GM19452 (cell line): ENCODE measurements around the gene HEATR3.

Experiments
- ATAC-seq: cut with Tn5 transposase; IDR thresholded peaks from one replicate; pipeline ENCODE4 v1.9.1; 2021; ENCODE audit not compliant: unreplicated experiment

Gene HEATR3

DNA sequence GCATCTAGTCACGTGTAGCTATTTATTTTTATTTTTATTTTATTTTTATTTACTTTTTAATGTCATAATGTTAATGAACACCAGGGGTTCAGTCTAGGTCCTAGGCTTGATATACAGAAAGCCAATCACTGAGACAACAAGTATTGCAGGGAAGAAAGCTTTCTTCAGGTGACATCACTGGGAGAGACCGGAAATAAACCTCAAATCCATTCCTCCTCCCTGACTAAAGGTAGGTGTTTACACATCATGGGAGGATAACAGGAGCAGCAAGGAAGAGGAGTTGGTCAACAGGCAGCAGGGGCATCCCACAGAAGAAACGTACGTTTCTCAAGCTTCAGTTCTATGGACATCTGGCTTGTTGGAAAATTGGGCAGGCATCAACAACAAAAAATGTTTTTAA lies 9.5 kb upstream of the HEATR3 start:
- no peak for ATAC-seq

DNA sequence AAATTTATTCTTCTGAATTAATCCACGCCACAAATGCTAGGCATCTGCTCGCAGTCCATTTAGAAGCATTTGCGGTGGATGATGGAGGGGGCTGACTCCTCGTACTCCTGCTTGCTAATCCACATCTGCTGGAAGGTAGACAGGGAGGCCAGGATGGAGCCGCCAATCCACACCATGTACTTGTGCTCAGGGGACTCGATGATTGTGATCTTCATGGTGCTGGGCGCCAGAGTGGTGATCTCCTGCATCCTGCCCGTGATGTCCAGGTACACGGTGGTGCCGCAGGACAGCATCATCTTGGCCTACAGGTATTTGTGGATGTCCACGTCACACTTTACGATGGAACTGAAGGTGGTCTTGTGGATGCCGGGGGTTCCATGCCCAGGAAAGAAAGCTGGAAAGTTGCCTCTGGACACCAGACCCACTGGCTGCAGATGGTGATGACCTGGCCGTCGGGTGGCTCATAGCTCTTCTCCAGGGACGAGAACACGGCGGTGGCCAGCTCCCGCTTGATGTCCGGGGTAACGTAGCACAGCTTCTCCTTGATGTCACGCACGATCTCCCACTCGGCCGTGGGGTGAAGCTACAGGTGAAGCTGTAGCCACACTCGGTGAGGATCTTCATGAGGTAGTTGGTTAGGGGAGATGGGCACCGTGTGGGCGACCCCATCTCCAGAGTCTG lies 7.5 kb upstream of the HEATR3 start:
- ATAC-seq = no peak

DNA sequence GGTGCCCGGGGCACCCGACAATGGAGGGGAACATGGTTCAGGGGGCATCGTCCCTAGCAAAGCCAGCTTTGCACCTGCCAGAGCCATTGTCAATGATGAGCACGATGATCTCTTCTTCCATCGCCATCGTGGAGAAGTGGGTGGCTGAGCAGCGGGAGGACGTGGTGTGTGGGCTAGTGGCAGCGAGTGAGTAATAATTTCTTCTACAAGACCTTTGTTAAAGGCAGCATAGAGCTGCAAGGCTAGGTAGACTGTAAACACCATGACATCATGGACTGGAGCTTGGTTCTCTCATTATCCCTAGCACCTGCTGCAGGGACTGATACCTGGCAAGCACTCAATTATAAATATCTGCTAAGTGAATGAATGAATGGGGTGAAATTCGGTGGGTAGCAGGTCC lies 6.7 kb upstream of the HEATR3 start:
- ATAC-seq = no peak

DNA sequence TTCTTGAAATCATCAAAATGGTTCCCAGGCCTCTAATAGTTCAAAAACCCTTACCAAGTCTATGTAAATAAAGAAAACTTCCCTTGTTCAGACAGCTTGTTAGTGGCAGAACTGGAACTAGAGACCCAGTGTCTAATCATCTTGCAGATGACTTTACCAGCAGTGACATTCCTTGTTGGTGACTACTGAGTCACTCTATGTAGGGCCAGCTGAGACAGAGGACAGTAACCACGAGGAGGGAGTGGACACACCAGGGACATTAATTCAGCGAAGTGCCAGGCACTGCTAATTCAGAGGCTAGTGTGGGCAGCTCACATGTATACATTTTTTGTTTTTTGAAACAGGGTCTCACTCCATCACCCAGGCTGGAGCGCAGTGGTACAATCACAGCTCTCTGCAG lies 6.1 kb upstream of the HEATR3 start:
- no peak for ATAC-seq

DNA sequence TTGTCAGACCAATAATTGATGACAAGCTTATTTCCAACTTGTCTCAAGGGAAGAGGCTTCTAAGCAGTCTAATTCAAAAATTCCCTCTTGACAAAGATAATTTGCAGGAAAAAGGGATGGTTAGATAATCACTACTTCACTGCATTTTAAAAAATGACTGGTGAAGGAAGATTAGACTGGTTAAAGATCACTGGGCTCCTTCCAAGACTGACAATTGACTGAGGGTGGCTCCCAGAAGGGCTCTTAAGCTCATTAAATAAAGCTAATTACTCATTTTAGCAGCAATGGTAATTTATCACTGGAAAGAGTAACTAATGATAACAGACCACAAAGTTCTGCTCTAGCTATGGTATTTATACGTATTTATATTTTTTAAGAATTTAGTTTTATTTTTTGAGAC lies 4.4 kb upstream of the HEATR3 start:
- ATAC-seq = no peak

DNA sequence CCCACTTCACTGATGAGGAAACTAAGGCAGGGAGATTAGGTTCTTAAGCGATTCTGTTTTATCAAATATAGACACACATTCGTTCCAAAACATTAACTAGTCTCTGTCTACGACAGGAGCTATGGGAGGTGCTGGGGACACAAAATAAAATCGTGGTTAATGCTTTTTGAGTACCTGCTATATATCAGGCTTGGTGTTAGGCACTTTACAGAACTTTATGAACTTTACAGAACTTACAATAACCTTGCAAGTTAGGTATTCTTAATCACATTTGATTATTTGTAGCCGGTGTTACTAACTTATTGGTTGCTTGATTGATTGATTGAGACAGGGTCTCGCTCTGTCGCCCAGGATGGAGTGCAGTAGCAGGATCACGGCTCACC lies 538 bp upstream of the HEATR3 start:
- no peak for ATAC-seq

DNA sequence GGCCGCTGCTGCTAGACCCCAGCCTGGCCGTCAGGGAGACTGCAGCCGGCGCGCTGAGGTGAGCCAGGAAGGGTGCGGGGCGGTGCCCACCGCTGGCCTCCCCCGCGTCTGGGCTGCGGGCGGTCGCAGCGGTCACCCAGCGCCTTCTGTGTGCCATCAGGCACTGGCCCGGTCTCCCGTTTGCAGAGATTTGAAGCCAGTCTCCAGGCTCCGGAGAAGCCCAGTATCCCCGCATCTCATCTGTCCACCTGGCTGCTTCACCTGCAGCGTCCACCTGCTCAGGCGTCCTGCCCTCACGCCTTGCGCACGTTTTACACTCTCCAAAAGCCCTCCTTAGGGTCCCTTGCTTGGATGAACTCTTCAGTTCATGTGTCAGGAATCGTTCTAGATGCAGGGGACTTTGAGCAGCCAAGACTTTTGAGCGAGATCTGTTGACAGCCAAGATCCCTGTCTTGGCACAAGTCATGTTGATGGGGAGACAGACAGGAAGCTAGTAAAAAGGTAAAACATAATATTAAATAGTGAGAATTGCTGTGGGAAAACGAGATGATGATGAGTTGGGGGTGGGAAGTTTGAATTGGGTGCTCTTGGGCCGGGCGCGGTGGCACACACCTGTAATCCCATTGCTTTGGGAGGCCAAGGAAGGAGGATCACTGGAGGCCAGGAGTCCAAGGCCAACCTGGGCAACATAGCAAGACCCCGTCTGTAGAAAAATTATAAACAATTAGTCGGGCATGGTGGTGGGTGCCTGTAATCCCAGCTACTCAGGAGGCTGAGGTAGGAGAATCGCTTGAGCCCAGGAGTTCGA lies 916 bp downstream of the HEATR3 start:
- no peak for ATAC-seq

DNA sequence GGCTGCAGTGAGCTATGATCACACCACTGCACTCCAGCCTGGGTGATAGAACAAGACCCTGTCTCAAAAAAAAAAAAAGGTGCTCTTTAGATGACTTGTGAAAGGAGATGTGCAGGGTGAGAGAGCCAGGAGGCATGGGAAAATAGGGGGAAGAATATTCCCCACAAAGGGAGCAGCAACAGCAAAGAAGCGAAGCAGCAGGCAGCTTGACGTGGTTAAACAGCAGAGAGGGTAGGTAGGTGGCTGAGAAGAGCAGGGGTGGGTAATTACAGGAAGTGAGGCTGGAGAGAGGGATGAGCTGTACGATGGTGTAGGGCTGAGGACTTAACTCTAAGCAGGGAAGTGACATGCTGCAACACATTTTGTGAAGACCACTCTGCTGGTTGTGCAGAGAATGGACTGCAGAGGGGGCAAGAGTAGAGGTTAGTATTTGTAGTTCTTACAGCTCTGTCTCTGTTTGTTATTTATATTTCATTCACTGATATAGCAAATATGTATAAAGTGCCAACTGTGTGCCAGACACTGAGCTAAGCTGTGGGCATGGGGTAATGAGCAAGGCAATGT lies 1.6 kb downstream of the HEATR3 start:
- no peak for ATAC-seq

DNA sequence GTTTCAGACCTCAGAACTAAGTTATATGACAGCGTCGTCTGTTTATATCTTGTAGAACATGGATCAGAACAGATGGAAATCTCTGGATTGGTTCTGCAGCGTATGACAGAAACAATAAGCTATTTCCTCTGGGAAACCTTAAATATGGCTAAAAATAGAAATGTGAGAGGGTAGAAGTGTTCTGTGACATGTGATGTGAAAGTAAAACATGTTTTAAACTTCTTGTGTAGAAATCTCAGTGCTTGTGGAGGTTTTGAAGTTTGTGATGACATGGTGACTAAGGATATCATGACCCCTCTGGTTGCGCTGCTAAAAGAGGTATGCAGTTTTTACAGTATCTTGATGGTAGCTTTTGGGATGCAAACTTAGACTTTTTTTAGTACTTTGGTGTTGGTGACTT lies 2.8 kb downstream of the HEATR3 start:
- ATAC-seq = no peak

DNA sequence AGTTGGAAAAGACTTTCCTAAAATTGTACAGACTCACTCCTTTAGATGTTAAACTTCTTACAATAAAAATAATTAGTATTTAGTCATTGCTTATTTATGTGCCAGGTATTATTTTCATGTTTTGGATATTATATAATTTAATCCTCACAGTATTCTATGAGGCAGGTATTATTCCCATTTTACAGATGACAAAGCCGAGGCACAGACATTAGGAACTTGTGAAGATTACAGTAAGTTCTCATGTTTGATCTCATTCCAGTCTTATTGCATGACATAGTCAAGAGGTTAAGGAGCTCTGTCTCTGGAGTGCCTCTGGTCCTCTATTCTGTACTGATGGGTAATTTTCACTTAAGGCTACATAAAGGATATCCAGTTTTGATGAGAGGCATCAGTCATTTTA lies 3.3 kb downstream of the HEATR3 start:
- ATAC-seq = no peak

DNA sequence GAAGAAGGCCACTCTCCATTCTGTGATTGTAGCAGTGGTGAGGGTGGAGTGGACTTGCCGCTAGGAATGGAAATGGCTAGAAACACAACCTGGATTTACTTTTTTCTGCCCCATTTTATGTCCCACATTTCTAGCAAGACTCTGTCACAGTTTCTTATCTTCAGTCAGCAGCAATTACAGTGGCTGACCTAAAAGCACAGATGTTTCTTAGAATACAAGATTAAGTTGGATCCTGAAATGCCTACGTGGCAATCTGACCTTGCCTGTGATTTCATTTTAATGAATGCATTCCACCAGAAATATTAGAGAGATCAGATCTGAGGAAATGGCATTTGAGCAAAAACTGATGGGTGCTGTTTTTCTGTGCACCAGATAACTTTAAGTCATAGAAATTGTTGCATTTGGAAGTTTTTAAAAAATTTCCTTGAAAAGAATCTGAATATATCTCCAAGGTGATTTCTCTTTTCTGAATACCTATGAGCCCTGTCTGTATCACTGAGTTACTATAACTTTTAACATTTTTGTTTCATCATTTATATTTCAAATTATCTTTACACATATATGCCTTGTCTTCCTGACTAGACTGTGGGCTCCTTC lies 5.4 kb downstream of the HEATR3 start:
- ATAC-seq = no peak

DNA sequence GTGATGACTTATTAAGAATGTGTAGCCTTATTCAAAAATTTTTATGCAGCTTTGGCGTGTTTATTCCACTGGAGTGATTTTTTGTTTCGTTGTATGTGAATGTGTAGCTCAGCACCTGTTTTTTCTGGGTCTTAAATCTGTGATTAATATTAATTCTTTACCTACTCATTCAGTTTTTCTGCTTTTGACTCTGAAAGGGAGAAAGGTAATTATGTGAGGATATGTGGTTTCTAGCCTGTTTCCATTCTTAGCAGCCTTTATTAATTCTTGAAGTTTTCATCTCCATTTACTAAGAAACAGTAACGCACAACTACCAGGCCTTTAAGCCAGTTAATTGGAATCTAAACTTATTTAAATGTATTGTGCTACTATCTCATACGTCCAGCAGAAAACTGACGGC lies 7.0 kb downstream of the HEATR3 start:
- ATAC-seq = no peak

DNA sequence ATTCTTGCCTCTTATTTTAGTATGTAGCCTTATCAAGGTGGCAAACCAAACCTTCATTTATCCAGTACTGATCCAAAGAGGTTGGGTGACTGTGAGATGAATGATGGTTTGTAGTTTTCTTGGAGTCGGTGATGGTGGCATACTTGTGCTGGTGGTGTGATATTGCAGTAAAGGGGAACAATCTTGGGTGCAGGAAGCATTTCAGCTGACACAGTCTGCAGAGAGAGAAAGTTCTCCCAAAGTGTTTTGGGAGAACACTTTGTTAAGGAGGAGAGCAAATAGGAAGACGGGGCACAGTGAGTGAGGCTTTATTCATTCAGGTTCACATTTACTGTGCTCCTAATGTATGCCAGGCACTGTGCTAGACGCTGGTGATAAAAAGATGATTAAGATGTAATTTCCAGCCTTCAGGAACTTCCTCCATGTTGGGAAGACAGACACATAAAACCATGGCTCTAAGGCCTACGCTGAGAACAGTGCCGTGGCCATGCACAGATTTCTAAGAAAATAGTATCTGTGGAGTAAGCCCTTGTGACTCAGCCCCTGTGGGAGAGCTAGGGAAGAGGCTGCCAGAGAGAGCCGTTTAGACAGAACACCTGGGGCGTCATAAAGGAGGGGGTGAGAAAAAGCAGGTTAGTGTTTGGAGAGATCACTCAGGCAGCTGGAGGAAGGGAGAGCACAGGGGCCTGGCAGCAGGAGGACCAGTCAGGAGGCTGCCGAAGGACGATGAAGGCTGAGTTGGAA lies 13.8 kb downstream of the HEATR3 start:
- ATAC-seq = no peak

DNA sequence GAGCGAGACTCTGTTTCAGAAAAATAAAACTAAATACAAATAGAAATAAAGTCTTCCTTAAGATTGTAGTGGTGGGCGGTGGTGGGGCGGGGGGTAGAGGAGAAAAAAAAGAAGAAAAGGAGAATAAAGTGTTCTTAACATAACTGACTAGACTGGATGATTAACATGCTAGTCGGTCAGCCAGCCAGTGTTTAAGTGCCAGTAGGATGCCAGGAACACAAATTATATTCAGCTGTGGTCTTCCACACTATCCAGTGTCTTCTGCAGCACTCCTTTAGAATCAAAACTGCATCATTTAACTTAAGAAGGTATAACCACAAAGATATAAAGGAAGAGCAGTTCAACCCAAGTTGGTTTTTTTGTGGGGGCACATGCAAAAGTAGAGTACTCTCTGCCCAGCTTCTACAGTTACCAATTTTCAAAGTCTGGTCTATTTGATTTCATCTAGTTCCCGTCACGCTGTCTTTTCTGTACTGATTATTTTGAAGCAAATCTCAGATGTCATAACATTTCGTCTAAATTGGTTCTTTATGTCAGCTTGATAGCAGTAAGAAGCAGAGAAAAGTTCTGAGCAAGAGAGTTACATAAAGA lies 15.8 kb downstream of the HEATR3 start:
- no peak for ATAC-seq

DNA sequence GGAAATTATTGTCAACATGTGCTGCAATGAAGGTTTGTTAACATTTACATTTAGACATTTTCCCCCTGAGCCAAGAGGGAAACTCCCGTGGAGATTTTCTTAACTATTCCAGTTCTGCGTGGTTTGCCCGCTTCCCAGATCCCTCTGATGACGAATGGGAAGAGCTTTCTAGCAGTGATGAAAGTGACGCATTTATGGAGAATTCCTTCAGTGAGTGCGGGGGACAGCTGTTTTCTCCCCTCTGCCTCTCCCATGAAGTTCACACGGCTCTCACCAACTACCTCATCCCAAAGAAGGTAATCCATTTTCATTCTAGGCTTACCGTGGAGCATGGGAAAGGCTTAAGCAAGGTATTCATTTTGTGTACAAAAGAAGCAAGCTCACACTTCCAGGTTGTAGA lies 18.2 kb downstream of the HEATR3 start:
- no peak for ATAC-seq

DNA sequence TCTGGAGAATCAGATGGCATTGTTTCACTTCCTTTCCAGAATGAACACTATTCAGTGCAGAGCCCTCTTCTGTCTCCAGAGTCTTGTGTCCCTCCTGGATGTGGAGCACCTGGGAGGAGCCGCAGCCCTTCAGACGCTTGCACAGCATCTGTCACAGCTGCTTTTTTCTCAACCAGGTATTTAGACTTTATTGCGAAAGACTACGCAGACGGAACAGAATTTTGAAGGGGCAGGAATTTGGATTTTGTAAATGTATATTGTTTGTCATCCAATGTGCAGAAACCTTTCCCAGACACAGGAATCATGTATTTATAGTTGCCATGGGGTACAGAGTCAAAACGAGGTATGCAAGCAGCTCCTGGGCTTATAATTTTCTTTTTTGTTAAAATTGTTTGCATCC lies 20.4 kb downstream of the HEATR3 start:
- ATAC-seq = no peak

DNA sequence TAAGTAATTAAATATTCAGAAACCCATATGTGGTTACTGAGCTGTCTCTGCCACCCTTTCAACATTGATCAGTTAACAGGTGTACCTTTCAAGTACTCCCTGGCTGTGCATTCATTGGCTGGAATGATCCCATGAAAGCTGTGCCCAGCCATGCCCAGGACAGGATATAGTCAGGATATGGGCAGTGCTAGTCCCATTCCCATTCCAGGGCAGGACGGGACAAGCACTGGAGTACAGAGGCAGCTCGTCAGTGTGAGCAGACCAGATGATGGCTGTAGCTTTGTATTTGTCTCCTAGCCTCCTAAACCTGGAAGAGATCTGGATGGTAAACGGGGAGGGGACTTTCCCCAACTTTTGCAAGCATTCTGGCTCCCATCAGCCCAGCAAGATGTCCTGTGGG lies 22.5 kb downstream of the HEATR3 start:
- ATAC-seq = no peak

DNA sequence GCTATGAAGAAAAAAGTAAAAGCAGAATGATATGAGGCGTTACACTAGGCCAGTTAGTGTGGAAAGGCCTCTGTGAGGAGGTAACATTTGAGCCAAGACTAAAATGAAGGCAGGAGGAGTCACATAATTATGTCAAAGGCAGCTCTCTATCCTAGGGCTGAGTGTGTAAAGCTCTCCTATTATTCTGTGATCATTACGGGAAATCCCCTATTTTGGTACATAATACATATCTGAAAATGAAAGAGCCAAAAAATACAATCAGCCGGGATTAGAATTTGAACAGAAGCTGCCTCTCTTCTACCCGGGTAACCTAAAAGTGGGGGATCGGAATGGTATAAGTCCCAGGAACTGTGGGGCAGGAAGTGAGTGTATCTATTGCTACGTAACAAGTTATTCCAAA lies 27.1 kb downstream of the HEATR3 start:
- no peak for ATAC-seq

DNA sequence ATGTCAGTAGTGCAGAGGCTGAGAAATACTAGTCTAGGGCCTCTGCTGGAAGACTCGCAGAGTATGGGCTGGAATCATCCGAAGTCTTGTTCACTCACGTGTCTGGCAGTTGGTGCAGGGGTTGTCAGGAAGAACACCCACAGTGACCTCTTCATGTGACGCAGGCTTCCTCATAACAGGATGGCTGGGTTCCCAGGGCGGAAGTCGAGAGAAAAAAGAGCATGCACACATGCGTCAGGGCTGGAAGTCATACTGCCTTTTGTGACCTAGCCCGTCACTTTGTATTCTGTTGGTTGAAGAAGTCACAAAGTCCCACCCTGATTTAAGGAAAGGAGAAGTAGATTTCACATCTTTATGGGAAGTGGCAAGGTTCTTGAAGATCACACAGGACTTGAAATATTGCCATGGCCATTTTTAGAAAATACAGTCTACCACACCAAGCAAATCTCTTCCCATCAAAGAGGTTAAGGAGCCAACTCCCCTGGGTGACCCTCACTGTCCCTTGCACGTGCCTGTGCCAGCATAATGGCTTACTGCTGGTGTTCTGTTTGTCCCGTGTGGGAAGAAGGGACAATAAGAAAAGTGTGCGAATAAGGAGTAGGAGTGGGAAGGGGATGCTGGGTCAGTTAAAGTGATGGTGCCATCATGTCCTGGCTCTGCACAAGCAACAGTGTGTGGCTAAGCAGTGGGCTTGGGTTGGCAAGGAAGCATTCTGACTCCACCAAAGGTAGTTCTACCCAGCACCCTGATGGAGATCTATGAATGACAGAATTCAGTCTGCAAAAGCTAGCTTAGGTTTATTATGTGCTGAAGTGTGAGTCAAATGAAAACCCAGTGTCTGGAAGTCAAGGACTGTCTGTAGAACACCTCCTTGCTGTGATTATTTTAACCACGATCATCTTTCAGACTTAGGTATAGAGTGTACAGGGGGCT lies 28.1 kb downstream of the HEATR3 start:
- ATAC-seq = no peak

DNA sequence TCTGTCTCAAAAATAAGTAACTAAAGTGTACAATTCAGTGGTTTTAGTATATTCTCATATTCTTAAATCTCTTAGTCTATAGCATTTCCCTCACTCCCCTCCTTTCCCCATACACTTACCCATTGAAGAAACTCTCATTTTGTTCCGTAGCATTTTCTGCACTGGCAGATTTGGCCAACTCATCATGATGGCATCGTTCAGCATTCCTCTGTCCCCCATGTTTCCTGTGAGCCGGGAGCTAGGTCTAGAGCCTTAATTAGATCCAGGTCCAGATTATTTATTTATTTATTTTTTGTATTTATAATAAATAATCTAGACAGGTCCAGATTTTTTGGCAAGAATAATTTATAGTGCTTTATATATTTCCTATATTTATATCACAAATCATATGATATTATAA lies 31.0 kb downstream of the HEATR3 start:
- no peak for ATAC-seq
